ENCODE measurements around the gene SERGEF. TPM values are rescaled to one million over a fixed set of nuclear protein-coding genes. Genes with fewer than 3 reads are reported as not detected.

Gene SERGEF
- total RNA-seq, 4 donors from 2014 or later = 62.2 to 116 (median 83.5) TPM

DNA sequence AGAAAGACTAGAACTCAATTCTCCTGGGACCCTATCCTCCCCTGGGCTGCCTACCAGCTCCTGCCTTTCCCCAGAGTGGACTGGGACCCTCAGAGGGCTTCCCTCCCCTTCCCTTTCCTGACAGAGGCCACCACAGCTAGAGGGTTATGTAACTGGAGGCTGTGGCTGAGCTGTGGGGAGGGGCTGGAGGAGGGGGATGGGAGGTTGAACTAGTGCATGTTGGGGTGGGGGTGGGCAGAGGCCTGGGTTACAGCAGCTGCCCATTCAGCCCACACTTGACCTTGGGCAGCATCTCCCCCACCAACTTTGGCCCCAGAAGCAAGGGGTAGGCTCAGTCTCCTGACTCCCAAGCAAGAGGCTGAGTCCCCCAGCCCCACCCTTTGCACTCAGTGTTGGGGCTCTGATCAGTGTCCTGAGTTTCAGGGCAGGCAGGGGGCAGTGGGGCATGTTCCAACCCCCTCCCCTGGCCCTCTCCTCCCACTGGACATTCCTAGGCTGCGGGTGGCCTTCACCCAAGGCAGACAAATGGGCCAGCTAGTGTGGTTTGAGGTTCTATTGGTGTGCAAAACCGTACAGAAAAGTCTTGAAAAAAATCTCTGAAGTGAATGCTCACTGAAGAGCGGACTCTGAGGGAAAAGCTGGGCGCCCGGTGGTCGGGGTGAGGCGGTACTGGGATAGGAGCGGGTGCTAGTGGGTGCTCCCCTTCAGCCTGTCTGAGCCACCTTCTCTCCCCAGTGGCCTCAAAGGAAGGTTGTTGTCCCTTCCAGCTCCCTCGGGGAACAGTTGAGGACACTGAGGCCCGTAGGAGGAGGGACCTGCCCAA, 274.5 kb downstream of the SERGEF start:
- intact Hi-C loops (cut with DNase I) = no loop called here
- 43 to 49% methylated on average over 10 of the region's 10 CpGs for WGBS, 2 donors
- Histone ChIP-seq H3K27me3 (peaks cover 28% of the 10 kb centered on the region), H3K4me1 (peaks cover 14 to 18% of the 10 kb centered on the region in 2 donors), H3K4me3 (replicated peaks in 1 of 3) (no peak overlapping the region), H3K9me3 (no peaks in the 10 kb centered on the region), H3K36me3 (no peaks in the 10 kb centered on the region), H3K27ac (no peak overlapping the region)
- no peak for DNase-seq
- TF ChIP-seq, protein P1, sequence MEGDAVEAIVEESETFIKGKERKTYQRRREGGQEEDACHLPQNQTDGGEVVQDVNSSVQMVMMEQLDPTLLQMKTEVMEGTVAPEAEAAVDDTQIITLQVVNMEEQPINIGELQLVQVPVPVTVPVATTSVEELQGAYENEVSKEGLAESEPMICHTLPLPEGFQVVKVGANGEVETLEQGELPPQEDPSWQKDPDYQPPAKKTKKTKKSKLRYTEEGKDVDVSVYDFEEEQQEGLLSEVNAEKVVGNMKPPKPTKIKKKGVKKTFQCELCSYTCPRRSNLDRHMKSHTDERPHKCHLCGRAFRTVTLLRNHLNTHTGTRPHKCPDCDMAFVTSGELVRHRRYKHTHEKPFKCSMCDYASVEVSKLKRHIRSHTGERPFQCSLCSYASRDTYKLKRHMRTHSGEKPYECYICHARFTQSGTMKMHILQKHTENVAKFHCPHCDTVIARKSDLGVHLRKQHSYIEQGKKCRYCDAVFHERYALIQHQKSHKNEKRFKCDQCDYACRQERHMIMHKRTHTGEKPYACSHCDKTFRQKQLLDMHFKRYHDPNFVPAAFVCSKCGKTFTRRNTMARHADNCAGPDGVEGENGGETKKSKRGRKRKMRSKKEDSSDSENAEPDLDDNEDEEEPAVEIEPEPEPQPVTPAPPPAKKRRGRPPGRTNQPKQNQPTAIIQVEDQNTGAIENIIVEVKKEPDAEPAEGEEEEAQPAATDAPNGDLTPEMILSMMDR (IDR thresholded peaks at IDR 0.05) = no peak
- no peak for TF ChIP-seq POLR2A (IDR thresholded peaks at IDR 0.05)

Other genes with a start within 250 kb of the SERGEF start
- 1 to 10 TPM in 1 of 4 donors, under 1 TPM in 3; 0.13 to 2.1 (median 0.45) TPM for gene TPH1, start 33.2 kb upstream of the SERGEF start, total RNA-seq
- 10 to 100 TPM in 3 of 4 donors, 1 to 10 TPM in 1; 8.1 to 14.3 (median 12.4) TPM for gene SAAL1, start 93.0 kb upstream of the SERGEF start, total RNA-seq
- gene MRGPRX3, start 119.5 kb upstream of the SERGEF start, total RNA-seq = not detected
- gene MRGPRX4, start 159.8 kb upstream of the SERGEF start, total RNA-seq = not detected
- gene SAA4, start 223.8 kb upstream of the SERGEF start, total RNA-seq = not detected
- 1 to 10 TPM in 1 of 4 donors, not detected in 3; 6.6 TPM for gene SAA2, start 235.6 kb upstream of the SERGEF start, total RNA-seq